Measurements from ENCODE around the gene RYK. TPM values are rescaled to one million over a fixed set of nuclear protein-coding genes. Genes with fewer than 3 reads are reported as not detected.

Gene RYK
- total RNA-seq, 1 experiment from 2014 or later, result 76.1 TPM

DNA sequence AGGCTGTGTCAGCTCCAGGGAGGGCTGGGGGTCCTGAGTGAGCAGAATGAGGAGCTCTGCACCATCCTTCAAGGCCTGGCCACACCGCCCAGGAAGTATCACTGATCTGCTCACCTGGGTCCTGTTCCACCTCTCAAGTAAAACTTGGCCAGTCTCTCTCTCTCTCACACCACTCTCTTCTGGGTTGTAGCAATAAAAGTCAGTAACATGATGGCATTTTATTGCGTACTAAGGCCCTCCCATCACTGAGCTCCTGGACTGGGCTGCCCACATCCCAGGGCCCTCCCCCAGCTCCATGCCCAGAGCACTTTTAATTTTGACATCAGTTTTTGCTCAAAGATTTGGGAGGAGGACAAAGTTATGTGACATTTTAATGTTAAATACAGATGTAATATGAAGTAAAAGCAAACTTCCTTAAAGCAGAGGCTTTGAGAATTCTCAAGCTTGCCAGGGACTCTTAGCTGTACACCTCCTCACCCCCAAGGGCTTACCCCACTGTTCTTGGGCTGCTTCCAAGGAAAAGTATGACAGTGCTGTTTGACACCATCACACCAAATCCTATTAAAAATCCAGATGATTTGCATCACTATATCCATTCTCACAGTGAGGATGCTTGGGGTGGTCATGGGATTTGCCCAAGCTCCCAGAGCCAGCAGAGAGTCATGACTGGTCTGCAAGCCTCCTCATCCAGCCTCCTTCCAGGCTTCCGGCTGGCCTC is 115.8 kb downstream of the RYK start:
- peak; percentile 18 for DNase-seq (ENCODE audit: unreplicated experiment)
- intact Hi-C loops (cut with micrococcal nuclease), result no loop called here
- BruUV-seq (replicated peaks), result no TSS peak
- no peak overlapping the region for H3K4me3 Mint-ChIP-seq (ENCODE audit: unreplicated experiment)
- H3K27me3 Mint-ChIP-seq (ENCODE audit: insufficient read depth, unreplicated experiment), result no peaks in the 10 kb centered on the region
- peaks cover 12% of the 10 kb centered on the region for H3K36me3 Mint-ChIP-seq (ENCODE audit: insufficient read depth, unreplicated experiment)
- ChIA-PET POLR2A (no interaction called here), CTCF (interaction anchor here (0.9 to 1.1 kb wide), 2 partner anchors 63 to 205 kb away, joined by 3 read pairs; no protein-coding TSS in a partner anchor)
- peak overlapping the region; percentile 32 for H3K27ac Mint-ChIP-seq (ENCODE audit: low read depth, unreplicated experiment)
- TF ChIP-seq, protein P1, sequence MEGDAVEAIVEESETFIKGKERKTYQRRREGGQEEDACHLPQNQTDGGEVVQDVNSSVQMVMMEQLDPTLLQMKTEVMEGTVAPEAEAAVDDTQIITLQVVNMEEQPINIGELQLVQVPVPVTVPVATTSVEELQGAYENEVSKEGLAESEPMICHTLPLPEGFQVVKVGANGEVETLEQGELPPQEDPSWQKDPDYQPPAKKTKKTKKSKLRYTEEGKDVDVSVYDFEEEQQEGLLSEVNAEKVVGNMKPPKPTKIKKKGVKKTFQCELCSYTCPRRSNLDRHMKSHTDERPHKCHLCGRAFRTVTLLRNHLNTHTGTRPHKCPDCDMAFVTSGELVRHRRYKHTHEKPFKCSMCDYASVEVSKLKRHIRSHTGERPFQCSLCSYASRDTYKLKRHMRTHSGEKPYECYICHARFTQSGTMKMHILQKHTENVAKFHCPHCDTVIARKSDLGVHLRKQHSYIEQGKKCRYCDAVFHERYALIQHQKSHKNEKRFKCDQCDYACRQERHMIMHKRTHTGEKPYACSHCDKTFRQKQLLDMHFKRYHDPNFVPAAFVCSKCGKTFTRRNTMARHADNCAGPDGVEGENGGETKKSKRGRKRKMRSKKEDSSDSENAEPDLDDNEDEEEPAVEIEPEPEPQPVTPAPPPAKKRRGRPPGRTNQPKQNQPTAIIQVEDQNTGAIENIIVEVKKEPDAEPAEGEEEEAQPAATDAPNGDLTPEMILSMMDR (IDR thresholded peaks at IDR 0.05; ENCODE audit: unreplicated experiment), result no peak
- H3K4me1 Mint-ChIP-seq (ENCODE audit: insufficient read depth, unreplicated experiment), result no peaks in the 10 kb centered on the region
- H3K9me3 Mint-ChIP-seq (ENCODE audit: unreplicated experiment), result peaks cover 21% of the 10 kb centered on the region

DNA sequence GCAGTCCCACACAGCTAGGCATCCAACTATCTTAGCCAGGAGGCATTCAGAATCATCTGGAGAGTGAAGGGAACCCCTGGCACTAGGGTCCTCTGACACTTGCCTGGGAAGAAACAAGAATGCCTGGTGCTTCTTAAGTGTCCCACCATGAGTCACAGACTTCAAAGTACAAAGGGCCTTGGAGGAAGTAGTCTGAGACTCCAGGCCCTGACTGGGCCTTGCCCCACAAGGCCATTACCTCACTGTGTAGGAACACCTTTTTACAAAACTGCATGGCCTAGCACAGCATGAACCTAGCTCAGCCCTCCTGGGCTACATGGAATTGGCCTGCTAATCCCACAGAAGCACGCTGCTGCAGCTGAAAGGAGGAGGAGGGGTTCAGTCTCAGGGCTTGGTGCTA is 116.4 kb downstream of the RYK start:
- BruUV-seq (replicated peaks), result no TSS peak
- TF ChIP-seq, protein P1 (IDR thresholded peaks at IDR 0.05; ENCODE audit: unreplicated experiment), result no peak
- Mint-ChIP-seq H3K9me3 (ENCODE audit: unreplicated experiment) (peaks cover 21% of the 10 kb centered on the region), H3K27me3 (ENCODE audit: insufficient read depth, unreplicated experiment) (no peaks in the 10 kb centered on the region), H3K36me3 (ENCODE audit: insufficient read depth, unreplicated experiment) (peaks cover 12% of the 10 kb centered on the region), H3K4me3 (ENCODE audit: unreplicated experiment) (no peak overlapping the region), H3K4me1 (ENCODE audit: insufficient read depth, unreplicated experiment) (no peaks in the 10 kb centered on the region), H3K27ac (ENCODE audit: low read depth, unreplicated experiment) (no peak overlapping the region)
- intact Hi-C loops (cut with micrococcal nuclease), result no loop called here
- CTCF ChIA-PET, result interaction anchor here (1.1 kb wide), 1 partner anchor 204 kb away, joined by 3 read pairs; no protein-coding TSS in a partner anchor
- POLR2A ChIA-PET, result no interaction called here
- DNase-seq (ENCODE audit: unreplicated experiment), result no peak

DNA sequence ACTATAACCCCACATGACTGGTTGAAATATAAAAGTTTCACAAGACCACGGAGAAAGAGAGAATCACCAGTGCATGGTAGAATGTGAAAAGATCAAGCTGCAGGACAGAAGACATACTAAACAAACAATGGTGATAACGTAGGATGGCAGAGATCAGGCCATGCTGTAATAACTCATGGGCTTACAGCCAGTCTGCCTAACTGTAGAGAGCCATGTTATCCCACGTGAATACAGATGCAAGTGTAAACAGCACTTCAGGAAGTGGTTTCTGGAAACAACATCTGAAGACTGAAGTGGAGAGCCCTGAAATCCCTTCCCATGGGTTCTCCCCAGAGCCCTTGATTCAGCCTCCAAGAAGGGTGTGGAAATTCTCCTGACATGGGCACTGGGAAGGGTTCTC is 117.7 kb downstream of the RYK start:
- DNase-seq (ENCODE audit: unreplicated experiment), result no peak
- BruUV-seq (replicated peaks), result no TSS peak
- TF ChIP-seq, protein P1 (IDR thresholded peaks at IDR 0.05; ENCODE audit: unreplicated experiment), result no peak
- Mint-ChIP-seq H3K27me3 (ENCODE audit: insufficient read depth, unreplicated experiment) (no peaks in the 10 kb centered on the region), H3K9me3 (ENCODE audit: unreplicated experiment) (peaks cover 10% of the 10 kb centered on the region), H3K4me3 (ENCODE audit: unreplicated experiment) (no peak overlapping the region), H3K27ac (ENCODE audit: low read depth, unreplicated experiment) (no peak overlapping the region), H3K36me3 (ENCODE audit: insufficient read depth, unreplicated experiment) (peaks cover 12% of the 10 kb centered on the region), H3K4me1 (ENCODE audit: insufficient read depth, unreplicated experiment) (no peaks in the 10 kb centered on the region)
- intact Hi-C loops (cut with micrococcal nuclease), result no loop called here
- CTCF ChIA-PET, result no interaction called here
- POLR2A ChIA-PET, result no interaction called here

DNA sequence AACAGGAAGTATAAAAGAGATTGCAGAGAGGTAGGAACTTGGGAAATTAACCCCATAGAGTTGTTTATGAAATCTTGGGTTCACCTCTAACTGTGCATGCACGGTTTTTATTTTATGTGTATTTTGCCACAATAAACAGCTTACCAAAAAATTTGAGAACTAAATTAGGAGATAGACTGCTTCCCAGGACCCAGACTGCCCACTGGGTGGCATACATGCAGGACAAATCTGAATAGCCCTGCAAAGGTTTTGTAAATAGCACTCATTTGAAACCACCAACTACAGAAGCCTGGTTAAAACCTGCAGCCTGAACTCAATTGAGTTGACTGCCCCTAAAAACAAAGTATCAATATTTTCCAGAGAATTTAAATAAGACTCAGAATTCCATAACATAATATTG is 124.5 kb downstream of the RYK start:
- Mint-ChIP-seq H3K27ac (ENCODE audit: low read depth, unreplicated experiment) (no peak overlapping the region), H3K27me3 (ENCODE audit: insufficient read depth, unreplicated experiment) (no peaks in the 10 kb centered on the region), H3K36me3 (ENCODE audit: insufficient read depth, unreplicated experiment) (no peaks in the 10 kb centered on the region), H3K4me3 (ENCODE audit: unreplicated experiment) (no peak overlapping the region), H3K4me1 (ENCODE audit: insufficient read depth, unreplicated experiment) (no peaks in the 10 kb centered on the region), H3K9me3 (ENCODE audit: unreplicated experiment) (peaks cover 10% of the 10 kb centered on the region)
- no TSS peak for BruUV-seq (replicated peaks)
- POLR2A ChIA-PET, result no interaction called here
- CTCF ChIA-PET, result interaction anchor here (0.6 to 0.7 kb wide), 3 partner anchors 21 to 601 kb away, joined by 3 to 4 read pairs (median 3); no protein-coding TSS in a partner anchor
- TF ChIP-seq, protein P1 (IDR thresholded peaks at IDR 0.05; ENCODE audit: unreplicated experiment), result peak; percentile 8
- no peak for DNase-seq (ENCODE audit: unreplicated experiment)
- intact Hi-C loops (cut with micrococcal nuclease), result no loop called here
